Smooth muscle cell (in vitro differentiated cells): ENCODE results near the gene APOC1. TPM values are rescaled to one million over a fixed set of nuclear protein-coding genes. Genes with fewer than 3 reads are reported as not detected.

Experiments
- DNase-seq: peaks from one replicate; lab custom pipeline; 2025; ENCODE audit not compliant: unreplicated experiment; lab: John Stamatoyannopoulos, UW
- H2AFZ ChIP-seq: fragments of 200-600 bp; sonication (generic); 2 replicates; pipeline ENCODE4 v1.6.0; 2016; ENCODE audit warnings: antibody characterized with exemption, low read depth, mild to moderate bottlenecking
- H3F3A ChIP-seq: fragments of 200-600 bp; sonication (generic); 2 replicates; pipeline ENCODE4 v1.6.0; 2017; ENCODE audit warnings: antibody characterized with exemption, low read depth
- H3K27ac ChIP-seq: fragments of 200-600 bp; sonication (generic); 2 replicates; pipeline ENCODE4 v1.5.1; 2016; ENCODE audit warnings: low read depth, mild to moderate bottlenecking
- H3K27me3 ChIP-seq: fragments of 200-600 bp; sonication (generic); 2 replicates; pipeline ENCODE4 v1.6.1; 2016; ENCODE audit warnings: low read depth, mild to moderate bottlenecking
- H3K36me3 ChIP-seq: fragments of 200-600 bp; sonication (generic); 2 replicates; pipeline ENCODE4 v1.5.1; 2016; ENCODE audit warnings: low read depth
- H3K4me1 ChIP-seq: fragments of 200-600 bp; sonication (generic); 2 replicates; pipeline ENCODE4 v1.5.1; 2016; ENCODE audit warnings: low read depth
- H3K4me2 ChIP-seq: fragments of 200-600 bp; sonication (generic); 2 replicates; pipeline ENCODE4 v1.6.0; 2016; ENCODE audit warnings: mild to moderate bottlenecking
- H3K4me3 ChIP-seq: fragments of 200-600 bp; sonication (generic); 2 replicates; pipeline ENCODE4 v1.5.1; 2016; ENCODE audit warnings: mild to moderate bottlenecking
- H3K79me2 ChIP-seq: fragments of 200-600 bp; sonication (generic); 2 replicates; pipeline ENCODE4 v1.6.0; 2016; ENCODE audit warnings: low read depth, mild to moderate bottlenecking
- H3K9ac ChIP-seq: fragments of 200-600 bp; sonication (generic); 2 replicates; pipeline ENCODE4 v1.6.0; 2016; ENCODE audit warnings: low read depth
- H3K9me3 ChIP-seq: fragments of 200-600 bp; sonication (generic); replicated peaks from 2 replicates; pipeline ENCODE4 v1.5.1; 2016; ENCODE audit warnings: low read depth
- H4K20me1 ChIP-seq: fragments of 200-600 bp; sonication (generic); 2 replicates; pipeline ENCODE4 v1.6.0; 2016; ENCODE audit warnings: low read depth
- WGBS: methylation state at CpG from one replicate; pipeline ENCODE4 v1.1.7; 2016; ENCODE audit warnings: low lambda C conversion rate; 5-methylcytosine and 5-hydroxymethylcytosine counted together
- polyA plus RNA-seq: library from polyadenylated mRNA; unstranded; fragments of >200 nt; fragmentation: Nextera tagmentation; extraction: Ambion mirVana; gene quantifications from 2 replicates; pipeline ENCODE4 v1.2.1, GENCODE V29; 2016
- total RNA-seq: library from RNA; depleted of rRNA; stranded (reverse); fragments of >200 nt; gene quantifications from 2 replicates; pipeline ENCODE4 v1.2.3, GENCODE V29; 2014
- TF ChIP-seq, protein P1 (sequence below): fragments of 200-600 bp; sonication (generic); IDR thresholded peaks from 2 replicates; pipeline ENCODE4 v1.5.1; 2017; ENCODE audit warnings: borderline replicate concordance, mild to moderate bottlenecking, antibody characterized with exemption; ENCODE audit not compliant: insufficient read depth, poor library complexity, severe bottlenecking

The APOC1 gene
- total and polyA plus RNA-seq, 2 experiments from 2014 or later: 8.0 to 31.5 TPM

GRCh38 chr19:44958090-44958489 lies 43.7 kb downstream of the APOC1 start:
- Histone ChIP-seq H3K9me3 (no peaks in the 10 kb centered on the region), H3K79me2 (peaks cover 67% of the 10 kb centered on the region), H3F3A (no peaks in the 10 kb centered on the region), H3K27me3 (no peaks in the 10 kb centered on the region), H3K9ac (no peak overlapping the region), H3K27ac (no peak overlapping the region), H4K20me1 (peaks cover 67% of the 10 kb centered on the region), H3K4me2 (no peak overlapping the region), H3K4me1 (peaks cover 11% of the 10 kb centered on the region), H2AFZ (no peak overlapping the region), H3K36me3 (no peaks in the 10 kb centered on the region), H3K4me3 (no peak overlapping the region)
- TF ChIP-seq, protein P1, sequence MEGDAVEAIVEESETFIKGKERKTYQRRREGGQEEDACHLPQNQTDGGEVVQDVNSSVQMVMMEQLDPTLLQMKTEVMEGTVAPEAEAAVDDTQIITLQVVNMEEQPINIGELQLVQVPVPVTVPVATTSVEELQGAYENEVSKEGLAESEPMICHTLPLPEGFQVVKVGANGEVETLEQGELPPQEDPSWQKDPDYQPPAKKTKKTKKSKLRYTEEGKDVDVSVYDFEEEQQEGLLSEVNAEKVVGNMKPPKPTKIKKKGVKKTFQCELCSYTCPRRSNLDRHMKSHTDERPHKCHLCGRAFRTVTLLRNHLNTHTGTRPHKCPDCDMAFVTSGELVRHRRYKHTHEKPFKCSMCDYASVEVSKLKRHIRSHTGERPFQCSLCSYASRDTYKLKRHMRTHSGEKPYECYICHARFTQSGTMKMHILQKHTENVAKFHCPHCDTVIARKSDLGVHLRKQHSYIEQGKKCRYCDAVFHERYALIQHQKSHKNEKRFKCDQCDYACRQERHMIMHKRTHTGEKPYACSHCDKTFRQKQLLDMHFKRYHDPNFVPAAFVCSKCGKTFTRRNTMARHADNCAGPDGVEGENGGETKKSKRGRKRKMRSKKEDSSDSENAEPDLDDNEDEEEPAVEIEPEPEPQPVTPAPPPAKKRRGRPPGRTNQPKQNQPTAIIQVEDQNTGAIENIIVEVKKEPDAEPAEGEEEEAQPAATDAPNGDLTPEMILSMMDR: no peak
- DNase-seq: no peak
- 90% methylated on average over 8 of the region's 9 CpGs for WGBS

DNA sequence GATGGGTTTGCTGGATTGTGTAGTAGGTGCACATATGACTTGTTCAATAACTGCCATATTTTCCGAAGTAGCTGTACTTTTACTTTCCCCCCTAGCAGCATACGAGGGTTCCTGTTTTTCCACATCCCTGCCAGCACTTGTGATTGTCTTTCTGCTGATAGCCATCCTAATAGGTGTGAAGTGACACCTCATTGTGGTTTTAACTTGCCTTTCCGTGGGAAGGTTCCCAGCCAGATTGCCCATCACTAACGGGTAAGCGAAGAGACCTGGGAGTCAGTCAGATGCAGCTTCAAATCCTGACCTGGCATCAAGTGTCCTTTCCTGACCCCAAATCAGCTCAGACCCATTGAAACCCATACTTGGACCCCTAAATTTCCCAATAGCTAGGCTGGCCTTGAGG lies 45.3 kb downstream of the APOC1 start:
- WGBS: 93% methylated on average over 5 of the region's 5 CpGs
- TF ChIP-seq, protein P1: no peak
- peaks cover 2% of the 10 kb centered on the region for H3K36me3 ChIP-seq
- no peak overlapping the region for H3K4me2 ChIP-seq
- H3K9ac ChIP-seq: no peak overlapping the region
- no peaks in the 10 kb centered on the region for H3K27me3 ChIP-seq
- no peaks in the 10 kb centered on the region for H3K9me3 ChIP-seq
- H3K4me1 ChIP-seq: peaks cover 11% of the 10 kb centered on the region
- H3K79me2 ChIP-seq: peaks cover 69% of the 10 kb centered on the region
- DNase-seq: no peak
- no peak overlapping the region for H2AFZ ChIP-seq
- H3K4me3 ChIP-seq: no peak overlapping the region
- no peak overlapping the region for H3K27ac ChIP-seq
- peaks cover 70% of the 10 kb centered on the region for H4K20me1 ChIP-seq
- no peaks in the 10 kb centered on the region for H3F3A ChIP-seq

- H4K20me1 ChIP-seq: peaks cover 77% of the 10 kb centered on the region
- H3K4me2 ChIP-seq: no peak overlapping the region
- H3K27me3 ChIP-seq: no peaks in the 10 kb centered on the region
- H3K27ac ChIP-seq: no peak overlapping the region
- no peaks in the 10 kb centered on the region for H3K9me3 ChIP-seq
- DNase-seq: no peak
- H3K9ac ChIP-seq: no peak overlapping the region
- no peak overlapping the region for H2AFZ ChIP-seq
- peaks cover 5% of the 10 kb centered on the region for H3K36me3 ChIP-seq
- TF ChIP-seq, protein P1: no peak
- no peak overlapping the region for H3K4me3 ChIP-seq
- H3F3A ChIP-seq: no peaks in the 10 kb centered on the region
- WGBS: 93% methylated on average over 8 of the region's 8 CpGs
- peaks cover 66% of the 10 kb centered on the region for H3K79me2 ChIP-seq
- peaks cover 8% of the 10 kb centered on the region for H3K4me1 ChIP-seq
Observed at GRCh38 chr19:44960906-44961728, 46.7 kb downstream of the APOC1 start.

DNA sequence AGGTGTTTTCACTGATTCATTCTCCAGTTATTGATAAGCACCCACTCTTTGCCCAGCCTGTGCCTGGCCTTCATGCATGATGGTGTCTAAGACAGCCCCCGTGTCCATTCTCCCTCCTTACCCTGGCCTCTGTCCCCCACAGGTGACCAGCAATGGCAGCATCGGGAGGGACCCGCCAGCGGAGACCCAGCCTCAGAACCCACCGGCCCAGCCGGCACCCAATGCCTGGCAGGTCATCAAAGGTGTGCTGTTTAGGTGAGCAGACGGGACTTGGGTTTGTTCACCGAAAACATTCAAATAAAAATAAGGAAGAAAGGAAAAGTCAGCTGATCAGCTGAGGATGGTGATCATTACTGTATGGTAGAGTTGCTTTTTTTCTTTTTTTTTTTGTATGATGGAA lies 47.4 kb downstream of the APOC1 start:
- Histone ChIP-seq H2AFZ (no peak overlapping the region), H3F3A (no peaks in the 10 kb centered on the region), H3K4me1 (peaks cover 1% of the 10 kb centered on the region), H3K9ac (no peak overlapping the region), H3K36me3 (peaks cover 5% of the 10 kb centered on the region), H3K9me3 (no peaks in the 10 kb centered on the region), H3K79me2 (peaks cover 59% of the 10 kb centered on the region), H3K27me3 (no peaks in the 10 kb centered on the region), H3K27ac (no peak overlapping the region), H3K4me2 (no peak overlapping the region), H4K20me1 (peaks cover 70% of the 10 kb centered on the region), H3K4me3 (no peak overlapping the region)
- WGBS: 97% methylated on average over 8 of the region's 8 CpGs
- no peak for DNase-seq
- TF ChIP-seq, protein P1: no peak
